Peyer's patch (tissue), 4 donors: Measurements from ENCODE around the gene SERINC5.

ENCODE experiments used
- POLR2A ChIP-seq, 2 donors: fragments of 450-650 bp; IDR thresholded peaks; one replicate each; pipeline ENCODE4 v1.5.1; 2017; ENCODE audit warnings: antibody characterized with exemption in 2 of 2, mild to moderate bottlenecking in 2 of 2, moderate library complexity in 2 of 2
- TF ChIP-seq, protein P1 (sequence below), 6 experiments: fragments of 450-650 bp in 4 of 6; fragments of 200-600 bp in 2 of 6; sonication (generic) in 1 of 6; IDR thresholded peaks; one replicate each; pipeline ENCODE4 v1.5.1; 2017 to 2019; ENCODE audit warnings: antibody characterized with exemption in 6 of 6, mild to moderate bottlenecking in 3 of 6, moderate library complexity in 1 of 6

- no peak for TF ChIP-seq POLR2A (IDR thresholded peaks at IDR 0.05)
- TF ChIP-seq, protein P1, sequence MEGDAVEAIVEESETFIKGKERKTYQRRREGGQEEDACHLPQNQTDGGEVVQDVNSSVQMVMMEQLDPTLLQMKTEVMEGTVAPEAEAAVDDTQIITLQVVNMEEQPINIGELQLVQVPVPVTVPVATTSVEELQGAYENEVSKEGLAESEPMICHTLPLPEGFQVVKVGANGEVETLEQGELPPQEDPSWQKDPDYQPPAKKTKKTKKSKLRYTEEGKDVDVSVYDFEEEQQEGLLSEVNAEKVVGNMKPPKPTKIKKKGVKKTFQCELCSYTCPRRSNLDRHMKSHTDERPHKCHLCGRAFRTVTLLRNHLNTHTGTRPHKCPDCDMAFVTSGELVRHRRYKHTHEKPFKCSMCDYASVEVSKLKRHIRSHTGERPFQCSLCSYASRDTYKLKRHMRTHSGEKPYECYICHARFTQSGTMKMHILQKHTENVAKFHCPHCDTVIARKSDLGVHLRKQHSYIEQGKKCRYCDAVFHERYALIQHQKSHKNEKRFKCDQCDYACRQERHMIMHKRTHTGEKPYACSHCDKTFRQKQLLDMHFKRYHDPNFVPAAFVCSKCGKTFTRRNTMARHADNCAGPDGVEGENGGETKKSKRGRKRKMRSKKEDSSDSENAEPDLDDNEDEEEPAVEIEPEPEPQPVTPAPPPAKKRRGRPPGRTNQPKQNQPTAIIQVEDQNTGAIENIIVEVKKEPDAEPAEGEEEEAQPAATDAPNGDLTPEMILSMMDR (IDR thresholded peaks at IDR 0.05): no peak
Measured at GRCh38 chr5:80128141-80128540, 127.7 kb downstream of the SERINC5 start.
